ENCODE results near the gene MERTK.

The MERTK gene

GRCh38 chr2:112000399-112001135, 102.2 kb downstream of the MERTK start:
- Histone ChIP-seq H3K4me1 (ENCODE audit: control insufficient read depth, insufficient read depth, low read length) (no peaks in the 10 kb centered on the region), H3K27me3 (ENCODE audit: control insufficient read depth, insufficient read depth, low read length) (no peaks in the 10 kb centered on the region), H3K27ac (ENCODE audit: low read depth, low read length) (no peak overlapping the region), H3K9ac (ENCODE audit: low read length) (no peak overlapping the region), H3K36me3 (ENCODE audit: control insufficient read depth, insufficient read depth, low read length) (peaks cover 27% of the 10 kb centered on the region), H3K9me3 (ENCODE audit: control insufficient read depth, insufficient read depth, low read depth, low read length) (no peaks in the 10 kb centered on the region), H3K4me3 (ENCODE audit: low read depth, low read length) (no peak overlapping the region)

- H3K9ac ChIP-seq (ENCODE audit: low read length) = no peak overlapping the region
- H3K36me3 ChIP-seq (ENCODE audit: control insufficient read depth, insufficient read depth, low read length) = peaks cover 25% of the 10 kb centered on the region
- no peaks in the 10 kb centered on the region for H3K9me3 ChIP-seq (ENCODE audit: control insufficient read depth, insufficient read depth, low read depth, low read length)
- no peaks in the 10 kb centered on the region for H3K4me1 ChIP-seq (ENCODE audit: control insufficient read depth, insufficient read depth, low read length)
- no peak overlapping the region for H3K4me3 ChIP-seq (ENCODE audit: low read depth, low read length)
- H3K27me3 ChIP-seq (ENCODE audit: control insufficient read depth, insufficient read depth, low read length) = no peaks in the 10 kb centered on the region
- no peak overlapping the region for H3K27ac ChIP-seq (ENCODE audit: low read depth, low read length)
Observed at GRCh38 chr2:112001136-112001715, 102.8 kb downstream of the MERTK start.

GRCh38 chr2:112001942-112002341, 103.5 kb downstream of the MERTK start:
- H3K4me3 ChIP-seq (ENCODE audit: low read depth, low read length) = no peak overlapping the region
- no peaks in the 10 kb centered on the region for H3K27me3 ChIP-seq (ENCODE audit: control insufficient read depth, insufficient read depth, low read length)
- no peaks in the 10 kb centered on the region for H3K4me1 ChIP-seq (ENCODE audit: control insufficient read depth, insufficient read depth, low read length)
- H3K9me3 ChIP-seq (ENCODE audit: control insufficient read depth, insufficient read depth, low read depth, low read length) = no peaks in the 10 kb centered on the region
- no peak overlapping the region for H3K27ac ChIP-seq (ENCODE audit: low read depth, low read length)
- no peak overlapping the region for H3K9ac ChIP-seq (ENCODE audit: low read length)
- peaks cover 20% of the 10 kb centered on the region; the same call in 1 of the 2 replicates for H3K36me3 ChIP-seq (ENCODE audit: control insufficient read depth, insufficient read depth, low read length)

GRCh38 chr2:112003576-112004252, 105.3 kb downstream of the MERTK start:
- Histone ChIP-seq H3K9ac (ENCODE audit: low read length) (no peak overlapping the region), H3K9me3 (ENCODE audit: control insufficient read depth, insufficient read depth, low read depth, low read length) (no peaks in the 10 kb centered on the region), H3K27ac (ENCODE audit: low read depth, low read length) (no peak overlapping the region), H3K27me3 (ENCODE audit: control insufficient read depth, insufficient read depth, low read length) (no peaks in the 10 kb centered on the region), H3K36me3 (ENCODE audit: control insufficient read depth, insufficient read depth, low read length) (peaks cover 17% of the 10 kb centered on the region), H3K4me3 (ENCODE audit: low read depth, low read length) (no peak overlapping the region), H3K4me1 (ENCODE audit: control insufficient read depth, insufficient read depth, low read length) (no peaks in the 10 kb centered on the region)

- Histone ChIP-seq H3K9me3 (ENCODE audit: control insufficient read depth, insufficient read depth, low read depth, low read length) (no peaks in the 10 kb centered on the region), H3K9ac (ENCODE audit: low read length) (no peak overlapping the region), H3K36me3 (ENCODE audit: control insufficient read depth, insufficient read depth, low read length) (peaks cover 21% of the 10 kb centered on the region), H3K27ac (ENCODE audit: low read depth, low read length) (no peak overlapping the region), H3K4me3 (ENCODE audit: low read depth, low read length) (no peak overlapping the region), H3K27me3 (ENCODE audit: control insufficient read depth, insufficient read depth, low read length) (no peaks in the 10 kb centered on the region), H3K4me1 (ENCODE audit: control insufficient read depth, insufficient read depth, low read length) (no peaks in the 10 kb centered on the region)
Observed at GRCh38 chr2:112004253-112004645, 105.8 kb downstream of the MERTK start.

- no peaks in the 10 kb centered on the region for H3K27me3 ChIP-seq (ENCODE audit: control insufficient read depth, insufficient read depth, low read length)
- H3K4me3 ChIP-seq (ENCODE audit: low read depth, low read length) = no peak overlapping the region
- no peaks in the 10 kb centered on the region for H3K4me1 ChIP-seq (ENCODE audit: control insufficient read depth, insufficient read depth, low read length)
- H3K36me3 ChIP-seq (ENCODE audit: control insufficient read depth, insufficient read depth, low read length) = peaks cover 33% of the 10 kb centered on the region
- no peak overlapping the region for H3K27ac ChIP-seq (ENCODE audit: low read depth, low read length)
- H3K9me3 ChIP-seq (ENCODE audit: control insufficient read depth, insufficient read depth, low read depth, low read length) = no peaks in the 10 kb centered on the region
- no peak overlapping the region for H3K9ac ChIP-seq (ENCODE audit: low read length)
Observed at GRCh38 chr2:112005406-112006075, 107.1 kb downstream of the MERTK start.

GRCh38 chr2:112006076-112006410, 107.6 kb downstream of the MERTK start:
- Histone ChIP-seq H3K9ac (ENCODE audit: low read length) (no peak overlapping the region), H3K27me3 (ENCODE audit: control insufficient read depth, insufficient read depth, low read length) (no peaks in the 10 kb centered on the region), H3K4me1 (ENCODE audit: control insufficient read depth, insufficient read depth, low read length) (no peaks in the 10 kb centered on the region), H3K9me3 (ENCODE audit: control insufficient read depth, insufficient read depth, low read depth, low read length) (no peaks in the 10 kb centered on the region), H3K4me3 (ENCODE audit: low read depth, low read length) (no peak overlapping the region), H3K27ac (ENCODE audit: low read depth, low read length) (no peak overlapping the region), H3K36me3 (ENCODE audit: control insufficient read depth, insufficient read depth, low read length) (peaks cover 38% of the 10 kb centered on the region)

- H3K4me1 ChIP-seq (ENCODE audit: control insufficient read depth, insufficient read depth, low read length) = no peaks in the 10 kb centered on the region
- no peak overlapping the region for H3K27ac ChIP-seq (ENCODE audit: low read depth, low read length)
- no peaks in the 10 kb centered on the region for H3K9me3 ChIP-seq (ENCODE audit: control insufficient read depth, insufficient read depth, low read depth, low read length)
- H3K36me3 ChIP-seq (ENCODE audit: control insufficient read depth, insufficient read depth, low read length) = peaks cover 39% of the 10 kb centered on the region
- no peak overlapping the region for H3K9ac ChIP-seq (ENCODE audit: low read length)
- no peaks in the 10 kb centered on the region for H3K27me3 ChIP-seq (ENCODE audit: control insufficient read depth, insufficient read depth, low read length)
- no peak overlapping the region for H3K4me3 ChIP-seq (ENCODE audit: low read depth, low read length)
Observed at GRCh38 chr2:112007493-112007892, 109.1 kb downstream of the MERTK start.

GRCh38 chr2:112008910-112009485, 110.6 kb downstream of the MERTK start:
- no peaks in the 10 kb centered on the region for H3K27me3 ChIP-seq (ENCODE audit: control insufficient read depth, insufficient read depth, low read length)
- H3K9ac ChIP-seq (ENCODE audit: low read length) = no peak overlapping the region
- no peak overlapping the region for H3K27ac ChIP-seq (ENCODE audit: low read depth, low read length)
- no peaks in the 10 kb centered on the region for H3K4me1 ChIP-seq (ENCODE audit: control insufficient read depth, insufficient read depth, low read length)
- H3K9me3 ChIP-seq (ENCODE audit: control insufficient read depth, insufficient read depth, low read depth, low read length) = no peaks in the 10 kb centered on the region
- peaks cover 46% of the 10 kb centered on the region for H3K36me3 ChIP-seq (ENCODE audit: control insufficient read depth, insufficient read depth, low read length)
- H3K4me3 ChIP-seq (ENCODE audit: low read depth, low read length) = no peak overlapping the region

GRCh38 chr2:112010751-112011150, 112.3 kb downstream of the MERTK start:
- Histone ChIP-seq H3K27ac (ENCODE audit: low read depth, low read length) (no peak overlapping the region), H3K4me3 (ENCODE audit: low read depth, low read length) (no peak overlapping the region), H3K27me3 (ENCODE audit: control insufficient read depth, insufficient read depth, low read length) (no peaks in the 10 kb centered on the region), H3K9me3 (ENCODE audit: control insufficient read depth, insufficient read depth, low read depth, low read length) (no peaks in the 10 kb centered on the region), H3K4me1 (ENCODE audit: control insufficient read depth, insufficient read depth, low read length) (no peaks in the 10 kb centered on the region), H3K36me3 (ENCODE audit: control insufficient read depth, insufficient read depth, low read length) (peaks cover 42% of the 10 kb centered on the region), H3K9ac (ENCODE audit: low read length) (no peak overlapping the region)

GRCh38 chr2:112012556-112012955, 114.1 kb downstream of the MERTK start:
- no peak overlapping the region for H3K9ac ChIP-seq (ENCODE audit: low read length)
- H3K4me3 ChIP-seq (ENCODE audit: low read depth, low read length) = no peak overlapping the region
- no peak overlapping the region for H3K27ac ChIP-seq (ENCODE audit: low read depth, low read length)
- no peaks in the 10 kb centered on the region for H3K4me1 ChIP-seq (ENCODE audit: control insufficient read depth, insufficient read depth, low read length)
- H3K36me3 ChIP-seq (ENCODE audit: control insufficient read depth, insufficient read depth, low read length) = peaks cover 45% of the 10 kb centered on the region
- no peaks in the 10 kb centered on the region for H3K27me3 ChIP-seq (ENCODE audit: control insufficient read depth, insufficient read depth, low read length)
- no peaks in the 10 kb centered on the region for H3K9me3 ChIP-seq (ENCODE audit: control insufficient read depth, insufficient read depth, low read depth, low read length)
